GM21576 (cell line): Measurements from ENCODE around the gene EPS8.

Source experiments
- ATAC-seq: cut with Tn5 transposase; IDR thresholded peaks from one replicate; pipeline ENCODE4 v1.9.1; 2021; ENCODE audit warnings: mild to moderate bottlenecking, moderate library complexity; ENCODE audit not compliant: unreplicated experiment

The EPS8 gene

DNA sequence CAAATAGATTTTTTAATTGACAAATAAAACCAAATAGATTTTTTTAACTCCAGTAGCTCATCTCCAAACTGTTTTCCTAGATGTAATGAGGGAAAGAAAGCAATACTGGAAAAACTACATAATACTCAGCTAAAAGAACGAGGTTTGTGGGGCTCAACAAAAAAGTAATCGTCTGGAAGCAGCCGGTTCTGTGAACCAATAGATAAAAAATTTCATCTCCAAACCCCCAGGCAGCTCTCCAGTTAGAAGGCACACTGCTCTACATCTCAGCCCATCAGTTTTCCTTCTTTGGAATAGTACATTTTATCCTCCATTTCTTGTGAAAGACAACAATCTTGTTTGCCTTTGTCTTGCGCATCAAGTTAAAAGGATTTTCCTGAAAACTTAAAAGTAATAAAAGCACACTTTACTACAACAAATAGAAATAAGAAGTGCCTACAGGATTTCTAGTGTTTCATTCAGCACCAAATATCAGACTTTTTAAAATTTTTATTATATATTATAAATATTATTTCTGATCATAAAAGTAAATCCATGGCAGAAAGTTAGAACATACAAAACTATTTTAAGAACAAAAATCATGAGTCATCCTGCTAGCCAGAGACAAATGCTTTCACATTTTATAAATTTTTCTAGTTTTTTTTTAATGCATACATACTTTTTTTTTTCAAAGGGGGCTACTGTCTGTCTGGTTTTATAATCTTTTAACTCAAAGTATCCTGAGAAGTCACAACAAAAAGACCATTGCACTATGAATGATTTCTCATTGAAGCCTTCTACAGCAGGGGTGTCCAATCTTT is 67.7 kb downstream of the EPS8 start:
- no peak for ATAC-seq

DNA sequence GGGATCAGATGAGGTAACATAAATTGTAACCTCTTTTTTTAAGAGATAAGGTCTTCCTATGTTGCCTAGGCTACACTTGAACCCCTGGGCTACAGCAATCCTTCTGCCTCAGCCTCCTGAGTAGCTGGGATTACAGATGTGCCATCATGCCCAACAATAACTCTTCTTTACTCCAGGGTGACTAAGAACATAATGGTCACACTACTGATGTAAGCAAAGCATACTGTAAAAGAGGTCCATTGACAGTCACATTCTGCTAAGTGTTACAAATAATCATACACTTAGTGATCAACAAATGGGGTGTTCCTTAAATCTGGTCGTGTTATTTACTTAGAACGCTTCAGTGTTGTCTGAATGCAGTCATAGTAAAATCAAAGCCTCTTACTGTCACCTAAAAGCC is 68.9 kb downstream of the EPS8 start:
- no peak for ATAC-seq

GRCh38 chr12:15719230-15719629 is 70.0 kb downstream of the EPS8 start:
- no peak for ATAC-seq

DNA sequence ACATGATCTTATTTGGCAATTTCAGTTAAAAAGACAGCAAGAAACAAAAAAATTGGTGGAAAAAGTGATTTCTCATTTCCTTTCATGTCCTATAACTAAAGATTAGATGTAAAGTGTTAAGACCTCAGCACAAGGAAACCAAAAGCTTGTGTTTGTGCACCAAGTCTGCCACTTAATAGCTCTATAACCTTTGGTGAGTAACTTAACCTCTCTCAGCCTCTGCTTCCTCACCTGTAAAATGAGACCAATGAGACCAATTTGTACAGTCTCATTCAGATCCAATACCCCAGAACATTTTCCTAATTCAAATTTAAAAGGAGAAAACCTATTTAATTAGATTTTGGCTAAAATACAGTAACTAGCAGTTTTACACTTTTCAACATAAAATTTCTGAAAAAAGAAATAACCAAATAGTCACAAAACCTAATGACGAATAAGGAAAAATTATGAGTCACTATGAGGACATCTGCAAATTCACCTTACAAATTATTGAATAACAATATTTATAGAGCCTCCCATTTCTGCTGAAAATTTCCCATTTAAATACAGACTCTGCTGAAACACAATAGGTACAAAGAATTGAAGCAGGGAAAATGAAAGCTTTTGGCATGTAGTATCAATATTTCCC is 71.1 kb downstream of the EPS8 start:
- ATAC-seq = no peak

GRCh38 chr12:15716581-15716980 is 72.6 kb downstream of the EPS8 start:
- no peak for ATAC-seq

- ATAC-seq = no peak
Measured at GRCh38 chr12:15714256-15714655, 74.9 kb downstream of the EPS8 start.

DNA sequence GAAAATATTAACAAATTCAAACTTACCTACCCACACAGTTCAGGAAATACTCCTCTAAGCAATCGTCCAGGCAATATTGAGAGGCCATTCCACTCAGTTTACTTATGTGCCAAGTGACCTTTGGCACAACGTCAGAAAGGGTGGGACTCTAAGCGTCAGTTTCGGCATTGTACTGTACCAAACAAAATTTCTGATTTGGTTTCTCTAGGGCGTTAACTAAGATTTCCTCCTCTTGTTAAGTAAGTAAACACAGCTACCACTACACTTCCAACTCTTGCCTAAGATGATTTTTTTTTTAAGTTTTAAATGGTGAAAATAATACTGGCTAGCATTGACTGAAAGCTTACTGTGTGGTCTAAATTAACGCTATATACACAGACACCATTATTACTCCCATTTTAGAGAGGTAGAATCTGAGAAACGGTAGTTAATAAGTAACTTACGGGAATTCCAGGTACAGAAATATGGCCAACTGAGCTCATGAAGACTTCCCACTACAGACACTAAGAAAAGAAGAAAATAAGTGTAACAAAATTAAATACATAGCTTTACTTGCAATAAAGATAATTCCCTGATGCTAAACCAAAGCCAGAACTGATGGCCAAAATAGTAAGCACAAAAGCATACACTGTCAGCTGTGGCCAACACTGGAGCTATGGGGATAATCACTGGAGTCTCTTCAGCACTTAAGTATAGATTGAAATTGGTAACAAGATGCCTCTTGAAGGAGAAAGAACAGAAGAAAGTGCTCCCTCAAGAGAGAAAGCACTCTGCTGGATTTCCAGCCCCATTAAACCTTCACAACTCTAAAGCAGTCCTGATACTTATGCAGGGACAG is 76.1 kb downstream of the EPS8 start:
- ATAC-seq = no peak

DNA sequence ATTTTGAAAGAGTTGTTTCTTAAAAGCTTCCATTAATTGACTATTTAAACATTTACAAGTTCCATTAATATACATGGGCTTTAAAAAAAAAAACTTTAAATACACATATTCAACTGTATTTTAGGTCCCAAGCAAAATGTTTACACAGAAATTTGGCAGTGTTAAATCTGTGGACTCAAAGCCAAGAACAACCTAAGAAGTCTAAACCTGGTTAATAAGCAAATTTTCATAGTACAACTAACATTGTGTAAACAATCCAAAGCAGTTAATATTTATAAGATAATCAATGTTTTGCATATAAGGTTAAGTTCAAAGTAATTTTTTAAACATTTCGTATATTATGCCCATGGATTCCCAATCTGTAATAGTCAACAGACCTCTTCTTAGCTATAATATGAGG is 77.0 kb downstream of the EPS8 start:
- no peak for ATAC-seq

- ATAC-seq = no peak
Measured at GRCh38 chr12:15710860-15711510, 78.2 kb downstream of the EPS8 start.

GRCh38 chr12:15709551-15709950 is 79.6 kb downstream of the EPS8 start:
- no peak for ATAC-seq

DNA sequence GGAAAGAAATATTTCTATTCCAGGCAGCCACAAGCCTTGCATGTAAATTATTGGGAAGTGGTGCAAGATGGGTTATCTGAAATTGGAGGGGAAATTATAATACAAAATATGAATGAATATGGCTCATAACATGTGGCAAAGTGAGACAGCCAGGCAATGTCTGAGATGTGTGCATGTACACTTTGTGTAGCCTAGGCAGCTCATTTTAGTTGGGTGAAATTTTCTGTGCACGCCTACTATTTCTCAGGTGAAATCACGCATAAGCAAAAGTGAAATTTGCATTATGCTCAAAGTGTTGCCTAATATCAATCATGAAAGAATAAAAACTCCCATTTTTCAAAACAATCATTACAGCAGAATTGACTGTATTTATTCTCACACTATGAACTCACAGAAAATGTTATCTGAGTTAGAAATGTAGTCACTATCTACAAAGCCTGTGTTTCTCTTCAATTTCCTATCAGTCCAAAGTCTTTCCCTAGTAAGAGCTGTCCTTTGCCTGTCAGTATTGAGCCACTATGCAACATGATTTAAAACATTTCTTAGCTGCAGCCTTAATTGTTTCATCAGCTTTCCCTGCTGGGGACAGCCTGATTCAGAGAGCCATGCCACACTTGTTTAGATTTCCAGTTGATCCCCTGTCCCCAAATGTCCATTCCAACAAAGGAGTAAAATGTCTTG is 80.7 kb downstream of the EPS8 start:
- no peak for ATAC-seq

GRCh38 chr12:15707516-15708199 is 81.5 kb downstream of the EPS8 start:
- no peak for ATAC-seq

DNA sequence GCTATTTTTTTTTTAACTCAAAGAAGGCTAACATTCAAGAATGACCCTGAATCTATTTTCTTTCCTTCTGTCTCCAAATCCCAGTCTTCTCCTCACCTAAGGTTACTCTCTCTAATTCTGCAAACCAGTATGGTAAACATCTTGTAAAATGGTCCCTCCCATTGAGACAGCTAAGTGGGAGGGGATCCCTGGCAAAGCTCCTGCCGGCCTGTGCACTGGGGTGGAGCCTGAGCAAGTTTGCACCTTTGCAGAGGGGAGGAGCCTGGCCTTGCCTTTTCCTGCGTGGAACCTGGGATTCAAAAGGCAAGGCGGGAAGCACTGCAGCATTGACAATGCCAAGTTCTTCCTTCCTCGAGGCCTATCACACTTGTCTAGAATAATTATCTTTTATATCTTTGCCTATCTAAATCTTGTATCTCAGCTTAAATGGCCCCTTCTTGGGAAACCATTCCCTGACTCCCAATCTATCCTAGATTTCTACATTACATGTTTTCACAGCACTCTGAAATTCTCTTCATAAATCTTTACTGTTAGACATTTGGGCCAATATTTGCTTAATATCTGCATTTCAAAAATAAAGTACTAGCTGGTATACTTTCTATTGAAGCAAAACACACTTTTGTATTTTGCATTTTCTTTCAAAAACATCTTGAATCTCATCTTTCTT is 83.0 kb downstream of the EPS8 start:
- no peak for ATAC-seq

GRCh38 chr12:15705606-15706005 is 83.6 kb downstream of the EPS8 start:
- ATAC-seq = no peak

GRCh38 chr12:15702276-15702675 is 86.9 kb downstream of the EPS8 start:
- no peak for ATAC-seq

DNA sequence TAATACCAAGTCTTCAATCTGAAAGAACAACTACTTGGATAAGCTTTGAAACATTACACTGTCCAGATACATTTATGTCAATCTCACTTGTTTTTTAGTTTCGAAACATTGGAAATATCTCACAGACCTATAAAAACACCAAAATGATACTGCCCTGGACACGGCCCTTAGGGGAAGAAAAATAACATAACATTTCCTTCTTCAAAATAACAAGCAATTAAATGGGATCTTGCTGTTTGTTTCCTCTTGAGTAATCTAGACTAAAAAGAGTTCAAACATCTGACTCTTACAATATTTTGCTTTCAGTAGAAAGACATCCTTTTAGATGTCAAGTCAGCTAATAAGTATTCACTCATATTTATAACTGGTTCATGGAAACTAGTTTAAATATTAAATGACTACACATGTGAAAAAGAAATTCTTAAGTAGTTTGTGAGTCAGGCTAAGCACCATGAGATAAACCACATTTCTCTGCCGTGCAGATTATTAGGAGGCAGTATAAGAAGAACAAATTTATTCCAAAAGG is 87.5 kb downstream of the EPS8 start:
- no peak for ATAC-seq

GRCh38 chr12:15701206-15701605 is 88.0 kb downstream of the EPS8 start:
- peak; percentile 49 for ATAC-seq

GRCh38 chr12:15700595-15700994 is 88.6 kb downstream of the EPS8 start:
- ATAC-seq = peak; percentile 64

DNA sequence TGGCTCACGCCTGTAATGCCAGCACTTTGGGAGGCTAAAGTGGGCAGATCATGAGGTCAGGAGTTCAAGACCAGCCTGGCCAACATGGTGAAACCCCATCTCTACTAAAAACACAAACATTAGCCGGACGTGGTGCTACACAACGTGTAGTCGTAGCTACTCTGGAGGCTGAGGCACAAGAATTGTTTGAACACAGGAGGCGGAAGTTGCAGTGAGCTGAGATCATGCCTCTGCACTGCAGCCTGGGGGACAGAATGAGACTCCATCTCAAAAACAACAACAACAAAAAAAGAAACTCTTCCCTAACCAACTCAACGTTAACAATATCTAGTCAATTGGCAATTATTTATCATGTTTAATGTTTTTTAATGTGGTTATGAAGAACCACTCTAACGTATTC is 89.3 kb downstream of the EPS8 start:
- ATAC-seq = no peak
